ENCODE measurements around the gene NELL1.

DNA sequence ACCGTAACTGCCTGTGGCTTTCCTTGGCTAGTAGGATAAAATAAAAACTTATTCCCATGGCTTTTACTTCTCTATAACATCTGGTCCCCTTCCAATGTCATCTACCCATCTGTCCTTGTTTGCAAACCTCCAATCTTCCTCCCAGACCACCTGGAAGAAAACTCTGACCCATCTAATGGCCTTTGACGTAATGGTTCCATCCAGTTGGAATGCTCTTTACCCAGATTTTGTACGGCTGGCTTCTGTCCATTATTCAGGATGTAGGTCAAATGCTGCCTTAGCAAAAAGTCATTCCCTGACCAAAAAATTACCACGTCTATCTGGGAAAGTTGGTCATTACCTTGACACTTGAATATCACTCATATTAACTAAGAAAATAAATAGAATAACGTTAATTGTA, 945.6 kb downstream of the NELL1 start:
- TF ChIP-seq, protein P1, sequence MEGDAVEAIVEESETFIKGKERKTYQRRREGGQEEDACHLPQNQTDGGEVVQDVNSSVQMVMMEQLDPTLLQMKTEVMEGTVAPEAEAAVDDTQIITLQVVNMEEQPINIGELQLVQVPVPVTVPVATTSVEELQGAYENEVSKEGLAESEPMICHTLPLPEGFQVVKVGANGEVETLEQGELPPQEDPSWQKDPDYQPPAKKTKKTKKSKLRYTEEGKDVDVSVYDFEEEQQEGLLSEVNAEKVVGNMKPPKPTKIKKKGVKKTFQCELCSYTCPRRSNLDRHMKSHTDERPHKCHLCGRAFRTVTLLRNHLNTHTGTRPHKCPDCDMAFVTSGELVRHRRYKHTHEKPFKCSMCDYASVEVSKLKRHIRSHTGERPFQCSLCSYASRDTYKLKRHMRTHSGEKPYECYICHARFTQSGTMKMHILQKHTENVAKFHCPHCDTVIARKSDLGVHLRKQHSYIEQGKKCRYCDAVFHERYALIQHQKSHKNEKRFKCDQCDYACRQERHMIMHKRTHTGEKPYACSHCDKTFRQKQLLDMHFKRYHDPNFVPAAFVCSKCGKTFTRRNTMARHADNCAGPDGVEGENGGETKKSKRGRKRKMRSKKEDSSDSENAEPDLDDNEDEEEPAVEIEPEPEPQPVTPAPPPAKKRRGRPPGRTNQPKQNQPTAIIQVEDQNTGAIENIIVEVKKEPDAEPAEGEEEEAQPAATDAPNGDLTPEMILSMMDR (IDR thresholded peaks at IDR 0.05) = no peak
- TF ChIP-seq POLR2A (IDR thresholded peaks at IDR 0.05) = no peak

Data from adrenal gland (tissue), 5 donors.